WERI-Rb-1 (cell line): Measurements from ENCODE around the gene STK10.

ENCODE experiments used
- DNase-seq: peaks from one replicate; pipeline ENCODE4 v3.0.0-alpha.2; 2020
- H3K27ac ChIP-seq: fragments of 250-450 bp; sonication (Bioruptor Pico); 2 replicates; pipeline ENCODE4 v1.5.1; 2020; ENCODE audit warnings: mild to moderate bottlenecking, moderate library complexity
- H3K27me3 ChIP-seq: fragments of 250-450 bp; sonication (Bioruptor Pico); 2 replicates; pipeline ENCODE4 v1.5.1; 2021; ENCODE audit warnings: mild to moderate bottlenecking, low read depth, moderate library complexity; ENCODE audit not compliant: insufficient read depth, severe bottlenecking
- H3K36me3 ChIP-seq: fragments of 250-450 bp; sonication (Bioruptor Pico); 2 replicates; pipeline ENCODE4 v1.5.1; 2020; ENCODE audit warnings: mild to moderate bottlenecking, moderate library complexity
- H3K4me3 ChIP-seq: 2 replicates; pipeline ENCODE4 v1.5.1; 2011; ENCODE audit warnings: low read depth, mild to moderate bottlenecking, control low read depth, low read length
- H3K9me3 ChIP-seq: fragments of 250-450 bp; sonication (Bioruptor Pico); 2 replicates; pipeline ENCODE4 v1.5.1; 2021; ENCODE audit warnings: mild to moderate bottlenecking, moderate library complexity; ENCODE audit not compliant: severe bottlenecking
- TF ChIP-seq, protein P1 (sequence below): IDR thresholded peaks from 2 replicates; pipeline ENCODE4 v1.5.1; 2011; ENCODE audit warnings: low read depth, mild to moderate bottlenecking, control low read depth, inconsistent platforms, low read length

STK10 gene

DNA sequence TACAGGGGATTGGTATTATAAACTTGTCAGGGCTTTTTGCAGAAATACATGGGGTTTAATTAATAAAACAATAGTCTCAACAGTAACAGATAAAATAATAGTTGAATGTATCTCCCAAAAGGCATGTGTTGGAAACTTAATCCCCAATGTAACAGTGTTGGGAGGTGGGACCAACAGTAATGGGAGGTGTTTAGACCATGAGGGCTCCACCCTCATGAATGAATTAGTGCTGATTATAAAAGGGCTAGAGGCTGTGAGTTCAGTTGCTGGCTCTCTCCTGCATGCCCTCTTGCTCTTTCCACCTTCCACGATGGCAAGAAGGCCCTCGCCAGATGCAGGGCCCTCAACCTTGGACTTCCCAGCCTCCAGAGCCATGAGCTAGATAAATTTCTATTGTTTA lies 56.3 kb downstream of the STK10 start:
- Histone ChIP-seq H3K27me3 (no peaks in the 10 kb centered on the region), H3K4me3 (no peak overlapping the region), H3K36me3 (no peaks in the 10 kb centered on the region), H3K27ac (no peak overlapping the region), H3K9me3 (peaks cover 4% of the 10 kb centered on the region)
- DNase-seq: no peak
- TF ChIP-seq, protein P1, sequence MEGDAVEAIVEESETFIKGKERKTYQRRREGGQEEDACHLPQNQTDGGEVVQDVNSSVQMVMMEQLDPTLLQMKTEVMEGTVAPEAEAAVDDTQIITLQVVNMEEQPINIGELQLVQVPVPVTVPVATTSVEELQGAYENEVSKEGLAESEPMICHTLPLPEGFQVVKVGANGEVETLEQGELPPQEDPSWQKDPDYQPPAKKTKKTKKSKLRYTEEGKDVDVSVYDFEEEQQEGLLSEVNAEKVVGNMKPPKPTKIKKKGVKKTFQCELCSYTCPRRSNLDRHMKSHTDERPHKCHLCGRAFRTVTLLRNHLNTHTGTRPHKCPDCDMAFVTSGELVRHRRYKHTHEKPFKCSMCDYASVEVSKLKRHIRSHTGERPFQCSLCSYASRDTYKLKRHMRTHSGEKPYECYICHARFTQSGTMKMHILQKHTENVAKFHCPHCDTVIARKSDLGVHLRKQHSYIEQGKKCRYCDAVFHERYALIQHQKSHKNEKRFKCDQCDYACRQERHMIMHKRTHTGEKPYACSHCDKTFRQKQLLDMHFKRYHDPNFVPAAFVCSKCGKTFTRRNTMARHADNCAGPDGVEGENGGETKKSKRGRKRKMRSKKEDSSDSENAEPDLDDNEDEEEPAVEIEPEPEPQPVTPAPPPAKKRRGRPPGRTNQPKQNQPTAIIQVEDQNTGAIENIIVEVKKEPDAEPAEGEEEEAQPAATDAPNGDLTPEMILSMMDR: no peak

DNA sequence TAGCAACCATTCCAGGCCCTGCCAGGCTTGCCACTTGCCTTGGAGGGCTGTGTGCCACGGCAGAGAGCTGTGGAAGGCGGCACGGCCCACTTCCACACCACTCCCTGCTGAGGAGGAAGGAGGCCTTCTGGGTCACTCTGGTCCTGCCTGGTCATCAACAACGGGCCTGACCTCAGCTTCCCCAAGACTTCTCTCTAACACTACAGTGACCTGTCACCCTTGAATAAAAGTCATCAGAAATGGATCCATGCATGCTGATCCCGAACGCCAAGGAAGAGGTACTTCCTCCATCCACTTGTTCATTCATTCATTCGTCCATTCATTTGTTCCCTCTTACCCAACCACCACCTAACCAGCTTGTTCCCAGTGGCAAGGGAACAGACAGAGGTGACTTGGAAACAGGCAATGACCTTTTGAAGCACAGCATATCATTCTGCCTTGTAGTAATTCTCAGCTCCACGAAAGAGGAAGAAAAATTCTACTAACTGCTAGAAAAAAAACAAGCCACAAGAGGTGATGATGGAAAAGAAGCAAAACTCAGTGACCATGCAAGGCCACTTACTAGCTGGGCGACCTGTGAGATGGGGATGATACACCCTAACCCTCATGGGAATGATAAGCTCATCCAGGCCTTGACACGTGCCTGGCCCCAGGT lies 58.6 kb downstream of the STK10 start:
- H3K9me3 ChIP-seq: no peaks in the 10 kb centered on the region
- H3K4me3 ChIP-seq: no peak overlapping the region
- TF ChIP-seq, protein P1: no peak
- H3K36me3 ChIP-seq: no peaks in the 10 kb centered on the region
- no peak for DNase-seq
- no peaks in the 10 kb centered on the region for H3K27me3 ChIP-seq
- H3K27ac ChIP-seq: no peak overlapping the region

DNA sequence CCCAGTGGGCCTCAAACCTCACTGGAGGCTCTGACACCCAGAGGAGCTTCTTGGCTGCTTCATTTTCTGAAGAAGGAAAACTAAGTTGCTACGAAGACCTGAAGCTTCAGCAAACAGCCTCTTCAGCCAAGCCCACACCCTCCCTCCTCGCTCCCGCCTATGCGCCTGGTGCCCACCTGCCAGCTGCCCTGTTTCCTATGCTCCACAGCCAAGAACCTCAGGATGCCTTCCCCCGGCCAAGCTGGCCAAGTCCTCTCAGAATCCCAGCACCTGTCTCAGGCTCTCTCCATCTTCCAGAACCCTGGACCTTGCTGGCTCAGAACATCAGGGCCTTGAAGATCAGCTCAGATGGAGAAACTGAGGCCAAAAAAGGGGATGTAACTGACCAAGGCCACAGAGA lies 60.4 kb downstream of the STK10 start:
- Histone ChIP-seq H3K4me3 (no peak overlapping the region), H3K36me3 (no peaks in the 10 kb centered on the region), H3K27ac (no peak overlapping the region), H3K9me3 (no peaks in the 10 kb centered on the region), H3K27me3 (no peaks in the 10 kb centered on the region)
- DNase-seq: no peak
- TF ChIP-seq, protein P1: no peak

DNA sequence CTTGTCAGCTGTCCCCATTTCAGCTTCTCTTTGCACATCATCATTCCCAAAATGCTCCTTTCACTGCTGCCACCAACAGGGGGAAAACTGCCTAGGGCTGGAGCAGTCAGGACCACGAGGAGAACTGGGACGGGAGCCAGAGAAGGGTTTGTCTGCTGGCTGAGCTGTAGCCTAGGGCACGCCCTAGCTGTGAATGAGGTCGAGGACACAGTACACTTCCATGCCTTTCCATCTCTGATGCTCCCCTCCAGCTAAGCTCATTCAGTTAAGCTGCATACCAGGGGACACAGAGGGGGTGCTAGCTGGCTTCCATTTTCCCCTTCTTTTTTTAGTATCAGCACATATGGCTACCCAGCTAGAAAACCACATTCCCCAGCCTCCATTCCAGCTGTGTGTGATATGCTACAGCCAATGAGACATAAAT lies 64.7 kb downstream of the STK10 start:
- no peaks in the 10 kb centered on the region for H3K27me3 ChIP-seq
- TF ChIP-seq, protein P1: no peak
- no peaks in the 10 kb centered on the region for H3K36me3 ChIP-seq
- no peak for DNase-seq
- no peaks in the 10 kb centered on the region for H3K9me3 ChIP-seq
- no peak overlapping the region for H3K27ac ChIP-seq
- H3K4me3 ChIP-seq: no peak overlapping the region

DNA sequence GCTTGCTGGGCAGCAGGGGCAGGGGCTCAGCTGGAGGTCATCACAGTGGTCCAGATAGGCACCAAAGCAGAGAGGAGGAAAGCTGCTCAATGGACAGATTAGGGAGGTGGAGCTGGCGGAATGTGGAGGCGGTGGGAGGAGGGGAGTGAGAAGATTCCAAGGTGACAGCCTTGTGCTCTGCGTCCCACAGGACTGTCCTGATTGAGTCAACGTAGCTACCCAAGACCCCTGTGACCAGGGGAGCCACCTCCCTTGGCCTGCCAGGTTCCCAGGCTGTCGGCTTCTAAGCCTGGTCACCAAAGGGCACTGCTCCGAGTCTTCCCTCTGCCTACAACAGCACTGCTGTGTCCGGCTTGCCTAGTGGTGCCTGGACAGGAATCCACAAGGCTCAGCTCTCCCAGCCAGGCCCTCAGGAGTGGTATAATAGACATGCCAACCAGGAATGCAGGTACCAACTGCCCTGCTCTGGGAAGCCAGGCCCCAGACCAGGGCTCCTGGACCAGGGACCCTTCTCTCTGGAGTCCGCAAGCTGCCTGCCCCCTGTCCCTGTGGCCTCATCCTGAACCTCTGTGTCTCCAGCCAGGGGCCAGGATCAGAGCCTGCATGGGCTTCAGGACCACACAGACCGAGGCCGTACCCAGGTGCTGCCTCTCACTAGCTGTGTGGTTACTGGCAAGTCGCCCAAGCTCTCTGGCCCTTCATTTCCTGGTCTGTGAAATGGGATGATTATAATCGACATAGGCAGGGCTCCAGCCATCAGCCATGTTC lies 67.9 kb downstream of the STK10 start:
- Histone ChIP-seq H3K27ac (no peak overlapping the region), H3K4me3 (no peak overlapping the region), H3K9me3 (no peaks in the 10 kb centered on the region), H3K36me3 (no peaks in the 10 kb centered on the region), H3K27me3 (no peaks in the 10 kb centered on the region)
- DNase-seq: no peak
- TF ChIP-seq, protein P1: no peak
